Measurements from ENCODE around the gene ERCC5.

Gene ERCC5

GRCh38 chr13:102825400-102825799 lies 20.4 kb upstream of the ERCC5 start:
- no peak overlapping the region for H3K4me3 ChIP-seq (replicated peaks; ENCODE audit: low read depth, low read length)
- DNase-seq (ENCODE audit: low read depth): no peak

GRCh38 chr13:102825921-102826706 lies 19.7 kb upstream of the ERCC5 start:
- TF ChIP-seq, protein P1, sequence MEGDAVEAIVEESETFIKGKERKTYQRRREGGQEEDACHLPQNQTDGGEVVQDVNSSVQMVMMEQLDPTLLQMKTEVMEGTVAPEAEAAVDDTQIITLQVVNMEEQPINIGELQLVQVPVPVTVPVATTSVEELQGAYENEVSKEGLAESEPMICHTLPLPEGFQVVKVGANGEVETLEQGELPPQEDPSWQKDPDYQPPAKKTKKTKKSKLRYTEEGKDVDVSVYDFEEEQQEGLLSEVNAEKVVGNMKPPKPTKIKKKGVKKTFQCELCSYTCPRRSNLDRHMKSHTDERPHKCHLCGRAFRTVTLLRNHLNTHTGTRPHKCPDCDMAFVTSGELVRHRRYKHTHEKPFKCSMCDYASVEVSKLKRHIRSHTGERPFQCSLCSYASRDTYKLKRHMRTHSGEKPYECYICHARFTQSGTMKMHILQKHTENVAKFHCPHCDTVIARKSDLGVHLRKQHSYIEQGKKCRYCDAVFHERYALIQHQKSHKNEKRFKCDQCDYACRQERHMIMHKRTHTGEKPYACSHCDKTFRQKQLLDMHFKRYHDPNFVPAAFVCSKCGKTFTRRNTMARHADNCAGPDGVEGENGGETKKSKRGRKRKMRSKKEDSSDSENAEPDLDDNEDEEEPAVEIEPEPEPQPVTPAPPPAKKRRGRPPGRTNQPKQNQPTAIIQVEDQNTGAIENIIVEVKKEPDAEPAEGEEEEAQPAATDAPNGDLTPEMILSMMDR (IDR thresholded peaks at IDR 0.05; ENCODE audit: low read length, missing control alignments): no peak
- peak overlapping the region; percentile 53 for H3K4me3 ChIP-seq (replicated peaks; ENCODE audit: low read depth, low read length)
- DNase-seq (ENCODE audit: low read depth): peak; percentile 96

More at GRCh38 chr13:102825400-102825799, 20.4 kb upstream of the ERCC5 start:
- TF ChIP-seq, protein P1 (IDR thresholded peaks at IDR 0.05; ENCODE audit: low read length, missing control alignments): no peak

DNA sequence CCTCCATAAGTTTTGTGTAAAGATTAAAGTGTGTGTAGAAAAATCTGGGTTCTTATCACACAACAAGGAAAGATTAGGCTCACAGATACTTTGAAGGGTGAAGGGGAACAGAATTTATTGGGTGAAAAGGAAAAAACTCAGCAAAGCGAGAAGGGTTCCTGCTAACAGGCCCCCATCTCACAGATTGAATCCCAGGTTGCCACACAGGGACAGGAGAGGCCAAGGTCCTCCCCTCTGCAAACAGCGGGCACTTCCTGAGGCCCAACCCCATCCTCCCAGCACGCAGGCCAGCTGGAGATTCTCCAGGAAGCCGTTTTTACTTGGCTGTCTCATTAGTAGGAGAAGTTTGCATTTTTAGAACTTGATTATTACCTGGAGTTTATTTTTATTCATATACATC lies 15.2 kb upstream of the ERCC5 start:
- H3K4me3 ChIP-seq (replicated peaks; ENCODE audit: low read depth, low read length): no peak overlapping the region
- peak; percentile 55 for DNase-seq (ENCODE audit: low read depth)
- TF ChIP-seq, protein P1 (IDR thresholded peaks at IDR 0.05; ENCODE audit: low read length, missing control alignments): no peak

GRCh38 chr13:102836471-102836870 lies 9.4 kb upstream of the ERCC5 start:
- H3K4me3 ChIP-seq (replicated peaks; ENCODE audit: low read depth, low read length): no peak overlapping the region
- DNase-seq (ENCODE audit: low read depth): no peak
- TF ChIP-seq, protein P1 (IDR thresholded peaks at IDR 0.05; ENCODE audit: low read length, missing control alignments): no peak

DNA sequence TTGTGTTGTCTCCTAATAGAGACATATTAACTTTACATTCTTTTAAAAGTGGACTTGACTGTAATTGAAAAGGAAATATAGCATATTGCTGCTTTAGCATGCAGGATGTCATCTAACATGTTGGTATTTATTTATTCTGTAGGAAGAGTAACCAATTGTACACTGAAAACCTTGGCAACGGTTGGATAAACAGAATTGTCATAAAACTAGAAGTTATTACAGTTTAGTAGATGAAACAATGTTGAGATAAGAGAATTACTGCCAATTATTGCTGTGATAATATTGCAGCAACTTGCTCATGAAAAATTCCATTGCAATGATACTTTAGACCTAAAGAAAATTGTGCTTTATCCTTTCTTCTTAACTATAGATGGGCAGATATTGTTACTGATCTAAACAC lies 7.6 kb upstream of the ERCC5 start:
- DNase-seq (ENCODE audit: low read depth): no peak
- TF ChIP-seq, protein P1 (IDR thresholded peaks at IDR 0.05; ENCODE audit: low read length, missing control alignments): no peak
- no peak overlapping the region for H3K4me3 ChIP-seq (replicated peaks; ENCODE audit: low read depth, low read length)

GRCh38 chr13:102838982-102839381 lies 6.8 kb upstream of the ERCC5 start:
- DNase-seq (ENCODE audit: low read depth): peak; percentile 7
- TF ChIP-seq, protein P1 (IDR thresholded peaks at IDR 0.05; ENCODE audit: low read length, missing control alignments): no peak
- H3K4me3 ChIP-seq (replicated peaks; ENCODE audit: low read depth, low read length): no peak overlapping the region

DNA sequence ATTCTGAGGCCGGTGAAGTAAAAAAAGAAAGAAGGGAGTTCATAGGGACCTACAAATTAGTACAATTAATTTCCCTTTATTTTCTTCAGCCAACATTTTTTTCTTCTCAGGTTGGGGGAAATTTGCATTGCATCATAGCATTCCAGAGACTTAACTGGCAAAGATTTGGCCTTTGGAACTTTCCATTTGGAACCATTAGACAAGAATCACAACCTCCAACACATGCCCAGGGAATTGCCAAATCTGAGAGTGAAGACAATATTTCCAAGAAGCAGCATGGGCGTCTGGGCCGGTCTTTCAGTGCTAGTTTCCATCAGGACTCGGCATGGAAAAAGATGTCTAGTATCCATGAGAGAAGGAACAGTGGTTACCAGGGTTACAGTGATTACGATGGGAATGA lies 6.4 kb upstream of the ERCC5 start:
- TF ChIP-seq, protein P1 (IDR thresholded peaks at IDR 0.05; ENCODE audit: low read length, missing control alignments): no peak
- H3K4me3 ChIP-seq (replicated peaks; ENCODE audit: low read depth, low read length): no peak overlapping the region
- DNase-seq (ENCODE audit: low read depth): peak; percentile 59
